Measurements from ENCODE around the gene KRTAP26-1.

Gene KRTAP26-1, protein sequence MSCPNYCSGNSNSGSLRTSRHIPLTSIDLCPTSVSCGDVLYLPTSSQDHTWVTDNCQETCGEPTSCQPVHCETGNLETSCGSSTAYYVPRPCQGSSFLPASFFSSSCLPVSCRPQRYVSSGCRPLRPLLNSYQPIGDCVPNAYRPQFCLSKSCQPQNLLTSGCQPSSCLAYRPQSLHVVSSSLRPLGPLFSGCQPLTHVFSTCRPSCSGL

GRCh38 chr21:30320215-30320614 is at the start of gene KRTAP26-1:
Gene KRTAP26-1 (minus strand): TSS chr21:30320315. CDS start chr21:30320035, 280 bp downstream.
- H3K4me3 ChIP-seq (ENCODE audit: control insufficient read depth, low read depth, low read length), result no peak within 1 kb of the TSS
- TF ChIP-seq, protein P1, sequence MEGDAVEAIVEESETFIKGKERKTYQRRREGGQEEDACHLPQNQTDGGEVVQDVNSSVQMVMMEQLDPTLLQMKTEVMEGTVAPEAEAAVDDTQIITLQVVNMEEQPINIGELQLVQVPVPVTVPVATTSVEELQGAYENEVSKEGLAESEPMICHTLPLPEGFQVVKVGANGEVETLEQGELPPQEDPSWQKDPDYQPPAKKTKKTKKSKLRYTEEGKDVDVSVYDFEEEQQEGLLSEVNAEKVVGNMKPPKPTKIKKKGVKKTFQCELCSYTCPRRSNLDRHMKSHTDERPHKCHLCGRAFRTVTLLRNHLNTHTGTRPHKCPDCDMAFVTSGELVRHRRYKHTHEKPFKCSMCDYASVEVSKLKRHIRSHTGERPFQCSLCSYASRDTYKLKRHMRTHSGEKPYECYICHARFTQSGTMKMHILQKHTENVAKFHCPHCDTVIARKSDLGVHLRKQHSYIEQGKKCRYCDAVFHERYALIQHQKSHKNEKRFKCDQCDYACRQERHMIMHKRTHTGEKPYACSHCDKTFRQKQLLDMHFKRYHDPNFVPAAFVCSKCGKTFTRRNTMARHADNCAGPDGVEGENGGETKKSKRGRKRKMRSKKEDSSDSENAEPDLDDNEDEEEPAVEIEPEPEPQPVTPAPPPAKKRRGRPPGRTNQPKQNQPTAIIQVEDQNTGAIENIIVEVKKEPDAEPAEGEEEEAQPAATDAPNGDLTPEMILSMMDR (IDR thresholded peaks at IDR 0.05; ENCODE audit: control insufficient read depth, insufficient read depth, low read depth, low read length, missing control alignments), result no peak
- DNase-seq (ENCODE audit: low read depth), result no peak

DNA sequence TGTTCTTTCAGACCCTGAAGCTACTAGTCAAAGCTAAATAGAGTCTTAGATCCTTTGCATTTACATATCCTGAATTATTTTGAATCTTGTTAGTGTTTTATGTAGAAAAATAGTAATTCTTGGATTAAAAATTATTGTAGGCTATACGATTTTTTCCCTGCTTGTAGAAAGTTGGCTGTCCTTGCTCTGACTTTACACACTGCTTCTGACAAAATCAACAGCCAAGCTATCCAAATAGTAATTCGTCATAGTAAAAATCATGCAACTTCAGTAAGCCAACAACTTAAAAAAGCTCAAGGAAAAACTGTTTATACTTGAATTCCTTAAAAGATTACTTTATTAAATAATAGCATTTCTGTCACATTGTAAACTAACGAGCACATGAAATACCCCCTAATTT is 35.8 kb upstream of the KRTAP26-1 start:
- DNase-seq (ENCODE audit: low read depth), result no peak
- H3K4me3 ChIP-seq (ENCODE audit: control insufficient read depth, low read depth, low read length), result no peak overlapping the region
- TF ChIP-seq, protein P1 (IDR thresholded peaks at IDR 0.05; ENCODE audit: control insufficient read depth, insufficient read depth, low read depth, low read length, missing control alignments), result no peak

DNA sequence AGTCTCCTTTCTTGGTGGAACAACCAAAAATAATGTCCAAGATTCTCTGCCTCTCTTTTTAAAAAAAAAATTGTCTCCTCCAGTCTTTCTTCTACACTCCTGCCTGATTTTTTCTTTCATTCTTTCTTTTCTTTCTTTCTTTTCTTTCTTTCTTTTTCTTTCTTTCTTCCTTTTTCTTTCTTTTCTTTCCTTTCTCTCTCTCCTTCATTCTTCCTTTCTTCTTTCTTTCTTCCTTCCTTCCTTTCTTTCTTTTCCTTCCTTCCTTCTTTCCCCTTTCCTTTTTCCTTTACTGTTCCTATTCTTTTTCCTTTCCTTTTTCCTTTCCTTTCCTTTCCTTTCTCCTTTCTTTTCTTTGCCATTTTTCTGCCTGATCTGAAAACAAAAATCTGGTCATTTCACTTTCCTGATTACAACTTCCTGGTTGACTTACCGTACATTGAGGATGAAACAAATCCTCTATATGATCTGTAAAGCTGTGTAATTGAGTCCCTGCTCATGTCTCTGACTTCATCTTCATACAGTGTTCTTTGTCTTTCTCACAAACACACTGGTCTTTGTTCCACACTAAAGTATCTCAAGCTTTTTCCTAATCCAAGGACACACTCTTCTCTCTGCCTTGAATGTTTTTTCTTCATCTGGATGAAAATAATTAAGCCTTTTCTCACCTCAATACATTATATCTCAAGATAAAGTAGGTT is 34.3 kb upstream of the KRTAP26-1 start:
- DNase-seq (ENCODE audit: low read depth), result no peak
- TF ChIP-seq, protein P1 (IDR thresholded peaks at IDR 0.05; ENCODE audit: control insufficient read depth, insufficient read depth, low read depth, low read length, missing control alignments), result no peak
- H3K4me3 ChIP-seq (ENCODE audit: control insufficient read depth, low read depth, low read length), result no peak overlapping the region

- no peak overlapping the region for H3K4me3 ChIP-seq (ENCODE audit: control insufficient read depth, low read depth, low read length)
- TF ChIP-seq, protein P1 (IDR thresholded peaks at IDR 0.05; ENCODE audit: control insufficient read depth, insufficient read depth, low read depth, low read length, missing control alignments), result no peak
- no peak for DNase-seq (ENCODE audit: low read depth)
These were observed 31.4 kb upstream of the KRTAP26-1 start for GRCh38 chr21:30351534-30351933.

DNA sequence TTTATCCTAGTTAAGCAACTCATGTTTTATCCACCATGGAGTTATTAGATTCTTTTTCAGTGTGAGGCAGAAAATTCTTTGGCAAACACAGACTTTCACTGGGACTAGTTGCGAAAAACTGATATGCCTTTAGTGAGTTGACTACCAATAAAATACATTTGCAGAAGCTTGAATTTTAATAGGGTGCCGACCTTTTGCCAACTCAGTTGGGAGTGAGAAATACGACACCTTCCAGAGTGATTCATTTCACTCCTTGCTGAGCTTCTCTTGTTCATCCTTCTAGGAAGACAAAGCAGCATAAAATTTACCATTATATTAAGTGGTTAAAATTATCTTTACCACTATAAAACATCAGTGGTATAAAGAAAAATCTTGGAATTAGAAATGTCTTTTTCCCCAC is 29.5 kb upstream of the KRTAP26-1 start:
- DNase-seq (ENCODE audit: low read depth), result no peak

GRCh38 chr21:30348506-30348905 is 28.4 kb upstream of the KRTAP26-1 start, which contains the start of gene KRTAP23-1:
Gene KRTAP23-1 (minus strand): TSS chr21:30348606. CDS start chr21:30348606, 0 bp downstream.
- TF ChIP-seq, protein P1 (IDR thresholded peaks at IDR 0.05; ENCODE audit: control insufficient read depth, insufficient read depth, low read depth, low read length, missing control alignments), result no peak
- no peak for DNase-seq (ENCODE audit: low read depth)
- no peak within 1 kb of the TSS for H3K4me3 ChIP-seq (ENCODE audit: control insufficient read depth, low read depth, low read length)

More for the DNA sequence above, 29.5 kb upstream of the KRTAP26-1 start:
- no peak overlapping the region for H3K4me3 ChIP-seq (ENCODE audit: control insufficient read depth, low read depth, low read length)
- TF ChIP-seq, protein P1 (IDR thresholded peaks at IDR 0.05; ENCODE audit: control insufficient read depth, insufficient read depth, low read depth, low read length, missing control alignments), result no peak
